ENCODE results near the gene POLR2I.
A peak's percentile ranks its signal among the peaks of the same experiment; 100 is the strongest.

The POLR2I gene

DNA sequence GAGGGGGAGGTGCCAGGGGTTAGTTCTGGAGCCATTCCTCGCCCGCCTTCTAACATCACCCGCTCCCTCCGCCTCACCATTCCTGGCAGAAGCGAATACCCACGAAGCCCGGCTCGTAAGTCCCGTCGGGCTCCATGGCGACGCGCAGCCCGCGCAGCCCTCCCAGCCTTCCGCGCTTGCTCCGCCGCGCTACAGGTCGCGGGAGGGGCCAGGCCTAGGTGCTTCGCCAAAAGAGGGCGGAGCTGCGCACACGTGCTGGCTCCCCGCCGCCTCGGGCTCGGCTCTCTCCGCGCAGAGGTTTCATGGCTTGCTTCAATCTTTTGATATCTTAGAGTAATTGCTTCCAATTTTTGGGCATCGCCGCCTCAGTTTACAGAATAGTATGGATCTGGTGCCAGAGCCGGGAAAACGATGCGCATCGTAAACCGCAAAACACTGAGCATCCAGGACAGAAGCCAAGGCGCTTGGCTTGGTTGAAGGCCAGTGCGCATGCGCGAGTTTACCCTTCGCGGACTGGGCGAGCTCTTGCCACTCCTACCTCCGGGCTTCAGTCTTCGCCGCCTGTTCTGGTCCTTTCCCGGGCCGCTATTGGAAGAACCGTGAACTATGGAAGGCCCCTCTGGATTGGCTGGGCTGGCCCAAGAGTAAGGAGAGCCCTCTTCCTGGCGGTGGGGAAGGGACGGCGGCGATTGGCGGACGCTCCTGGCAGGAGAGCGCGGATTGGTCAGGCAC, at the start of gene POLR2I:
POLR2I (minus strand) TSS at position 155 of the 732 bp plus-strand sequence; CDS start at position 136, 19 bp downstream.
- in situ Hi-C loops (cut with HindIII; ENCODE audit: low sequenced_read_pairs) = no loop called here
- DNase-seq (ENCODE audit: low read depth, low spot score) = peak; percentile 100
- peak within 1 kb of the TSS; percentile 95 for H3K4me3 ChIP-seq (ENCODE audit: low read depth, low read length)
- TF ChIP-seq CTCF (IDR thresholded peaks at IDR 0.05; ENCODE audit: low read depth, low read length) = no peak

DNA sequence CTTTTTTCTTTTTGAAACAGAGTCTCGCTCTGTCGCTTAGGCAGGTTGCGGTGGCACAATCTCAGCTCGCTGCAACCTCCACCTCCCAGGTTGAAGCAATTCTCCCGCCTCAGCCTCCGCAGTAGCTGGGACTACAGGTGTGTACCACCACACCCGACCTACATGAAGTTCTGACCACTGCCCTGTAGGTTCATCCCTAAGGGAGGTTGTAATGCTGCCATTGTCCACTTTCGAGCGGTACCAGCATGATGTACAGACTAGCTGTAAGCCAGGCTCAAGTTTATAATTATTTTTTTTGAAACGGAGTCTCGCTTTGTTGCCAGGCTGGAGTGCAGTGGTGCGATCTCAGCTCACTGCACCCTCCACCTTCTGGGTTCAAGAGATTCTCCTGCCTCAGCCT, 49.1 kb upstream of the POLR2I start:
- TF ChIP-seq CTCF (IDR thresholded peaks at IDR 0.05; ENCODE audit: low read depth, low read length) = no peak
- DNase-seq (ENCODE audit: low read depth, low spot score) = no peak
- no peak overlapping the region for H3K4me3 ChIP-seq (ENCODE audit: low read depth, low read length)
- in situ Hi-C loops (cut with HindIII; ENCODE audit: low sequenced_read_pairs) = no loop called here

DNA sequence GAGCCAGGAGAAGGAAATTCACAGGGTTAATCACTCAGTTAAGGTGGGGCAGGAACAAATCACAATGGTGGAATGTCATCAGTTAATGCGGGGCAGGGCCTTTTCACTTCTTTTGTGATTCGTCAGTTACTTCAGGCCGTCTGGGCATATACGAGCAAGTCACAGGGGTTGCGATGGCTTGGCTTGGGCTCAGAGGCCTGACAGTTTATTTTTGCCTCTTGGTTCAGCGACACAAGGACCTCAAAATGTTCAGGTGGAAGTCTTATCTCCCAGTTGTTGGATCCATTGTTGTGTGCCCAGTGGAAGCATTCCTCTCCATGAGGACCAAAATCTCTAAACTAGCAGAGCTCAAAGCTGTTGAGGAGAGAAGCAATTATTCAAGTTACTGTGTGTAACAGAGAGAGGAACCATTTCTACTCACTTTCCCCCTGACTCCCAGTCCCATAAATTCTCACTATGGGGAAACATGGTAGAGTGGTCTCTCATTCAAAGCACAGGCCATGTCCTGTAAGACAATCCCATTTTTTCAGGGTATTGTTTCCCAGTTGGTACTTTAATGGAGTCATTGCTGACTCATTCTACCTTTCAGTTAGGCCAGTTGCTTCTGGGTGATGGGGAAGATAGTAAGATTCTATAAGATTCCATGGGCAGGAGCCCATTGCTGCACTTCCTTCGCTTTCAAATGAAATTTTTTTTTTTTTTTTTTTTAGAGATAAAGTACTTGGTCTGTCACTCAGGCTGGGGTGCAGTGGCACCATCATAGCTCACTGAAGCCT, 46.3 kb upstream of the POLR2I start:
- no peak for TF ChIP-seq CTCF (IDR thresholded peaks at IDR 0.05; ENCODE audit: low read depth, low read length)
- no peak overlapping the region for H3K4me3 ChIP-seq (ENCODE audit: low read depth, low read length)
- DNase-seq (ENCODE audit: low read depth, low spot score) = no peak
- in situ Hi-C loops (cut with HindIII; ENCODE audit: low sequenced_read_pairs) = no loop called here

DNA sequence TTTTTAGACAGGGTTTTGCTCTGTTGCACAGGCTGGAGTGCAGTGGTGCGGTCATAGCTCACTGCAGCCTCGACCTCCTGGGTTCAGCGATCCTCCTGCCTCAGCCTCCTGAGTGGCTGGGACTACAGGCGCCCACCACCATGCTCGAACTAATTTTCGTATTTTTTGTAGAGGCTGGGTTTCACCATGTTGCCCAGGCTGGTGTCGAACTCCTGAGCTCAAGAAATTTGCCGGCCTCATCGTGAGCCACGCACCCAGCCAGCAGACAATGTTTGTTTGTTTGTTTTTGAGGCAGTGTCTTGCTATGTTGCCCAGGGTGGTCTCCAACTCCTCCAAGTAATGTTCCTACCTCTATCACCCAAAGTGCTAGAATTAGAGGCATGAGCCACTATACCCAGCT, 38.5 kb upstream of the POLR2I start:
- in situ Hi-C loops (cut with HindIII; ENCODE audit: low sequenced_read_pairs) = no loop called here
- DNase-seq (ENCODE audit: low read depth, low spot score) = no peak
- no peak overlapping the region for H3K4me3 ChIP-seq (ENCODE audit: low read depth, low read length)
- no peak for TF ChIP-seq CTCF (IDR thresholded peaks at IDR 0.05; ENCODE audit: low read depth, low read length)

DNA sequence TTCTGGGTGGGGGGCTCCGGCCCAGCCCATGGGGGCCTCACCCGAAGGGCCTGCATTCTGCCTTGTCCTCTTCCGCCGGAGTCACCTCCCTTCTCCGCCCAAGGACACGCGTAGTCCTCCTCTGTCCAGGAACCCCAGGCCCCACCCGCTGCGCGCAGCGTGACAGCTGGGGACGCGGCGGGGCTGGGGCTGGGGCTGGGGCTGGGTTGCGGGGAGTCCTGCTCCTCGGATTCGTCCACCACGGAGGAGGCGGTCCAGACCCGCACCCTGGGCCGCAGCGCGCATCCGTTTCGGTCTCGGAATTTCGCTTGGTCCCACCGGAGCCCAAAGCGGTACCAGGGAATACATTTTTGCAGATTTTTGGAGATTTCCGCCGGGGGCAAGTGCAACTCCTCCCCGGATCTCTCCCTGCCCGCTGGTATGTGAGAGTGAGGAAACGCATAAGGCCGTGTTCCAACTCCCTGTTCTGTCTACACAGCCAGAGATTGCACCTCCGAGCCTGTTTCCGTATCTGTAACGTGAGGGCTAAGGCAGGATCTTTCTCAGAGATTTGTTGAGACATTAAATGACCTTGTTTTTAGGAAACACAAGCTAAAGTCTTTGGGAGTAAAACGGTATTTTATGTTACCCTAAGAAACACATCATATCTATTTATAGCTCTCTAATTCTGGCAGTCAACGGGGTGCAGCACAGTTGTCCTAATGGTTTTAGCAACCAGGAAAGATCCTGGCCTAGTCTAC, 37.8 kb upstream of the POLR2I start, which contains the start of gene COX7A1:
COX7A1 (minus strand) TSS at position 96 of the 740 bp plus-strand sequence; CDS start at position 56, 40 bp downstream.
- in situ Hi-C loops (cut with HindIII; ENCODE audit: low sequenced_read_pairs) = no loop called here
- DNase-seq (ENCODE audit: low read depth, low spot score) = peak; percentile 18

More for the DNA sequence above, 37.8 kb upstream of the POLR2I start, which contains the start of gene COX7A1:
- H3K4me3 ChIP-seq (ENCODE audit: low read depth, low read length) = peak within 1 kb of the TSS; percentile 26
- TF ChIP-seq CTCF (IDR thresholded peaks at IDR 0.05; ENCODE audit: low read depth, low read length) = no peak
